Left renal cortex interstitium (tissue), 4 donors: ENCODE results near the gene OR2AE1. TPM values are rescaled to one million over a fixed set of nuclear protein-coding genes. Genes with fewer than 3 reads are reported as not detected.

Experiments used
- DNase-seq, 4 donors: peaks; one replicate each; pipeline ENCODE4 v3.0.0-alpha.2; 2013; ENCODE audit warnings: low read depth in 4 of 4, low spot score in 2 of 4, missing footprints in 1 of 4
- polyA plus RNA-seq, 4 donors: library from polyadenylated mRNA; unstranded; fragments of 120-200 nt; gene quantifications; one replicate each; pipeline ENCODE4 v1.2.1, GENCODE V29; 2013; ENCODE audit not compliant: insufficient read length in 4 of 4

Gene OR2AE1
- polyA plus RNA-seq, 4 donors, result 0.14 TPM; not detected in 3

GRCh38 chr7:99863847-99864440, 12.9 kb downstream of the OR2AE1 start:
- DNase-seq, result no peak

DNA sequence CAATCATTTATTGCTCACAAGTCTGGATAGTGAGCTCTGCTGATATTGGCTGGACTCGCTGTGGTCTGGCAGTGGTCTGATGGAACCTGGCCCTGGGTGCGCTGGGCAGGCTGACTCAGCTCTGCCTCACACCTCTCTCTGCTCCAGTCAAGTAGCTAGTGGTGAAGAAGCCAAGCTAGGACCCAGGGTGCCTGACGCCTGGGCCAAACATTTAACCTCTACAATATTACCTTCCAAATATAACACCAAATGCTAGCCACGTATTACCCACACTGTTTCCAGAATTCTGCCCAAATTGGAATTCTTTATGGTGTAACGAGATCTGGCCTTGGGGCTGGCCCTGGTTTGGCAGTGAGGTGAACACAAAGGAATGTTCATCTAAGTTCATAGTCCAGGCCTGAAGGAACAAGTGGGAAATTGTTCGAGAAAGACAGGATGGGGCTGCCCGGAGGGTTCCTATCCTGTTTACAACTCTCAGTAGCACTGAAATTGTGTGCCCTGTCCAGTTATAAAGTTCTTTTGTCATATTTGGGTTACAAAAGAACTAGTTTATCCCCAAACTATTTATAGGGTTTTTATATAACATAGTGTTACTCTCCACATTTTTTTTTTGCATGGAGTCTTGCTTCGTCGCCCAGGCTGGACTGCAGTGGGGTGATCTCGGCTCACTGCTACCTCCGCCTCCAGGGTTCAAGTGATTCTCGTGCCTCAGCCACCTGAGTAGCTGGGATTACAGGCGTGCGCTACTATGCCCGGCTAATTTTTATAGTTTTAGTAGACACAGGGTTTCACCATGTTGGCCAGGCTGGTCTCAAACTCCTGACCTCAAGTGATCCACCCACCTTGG, 16.3 kb downstream of the OR2AE1 start:
- no peak for DNase-seq

GRCh38 chr7:99855236-99855635, 21.6 kb downstream of the OR2AE1 start:
- no peak for DNase-seq

- DNase-seq, result no peak
Observed at GRCh38 chr7:99848420-99849216, 28.2 kb downstream of the OR2AE1 start.

DNA sequence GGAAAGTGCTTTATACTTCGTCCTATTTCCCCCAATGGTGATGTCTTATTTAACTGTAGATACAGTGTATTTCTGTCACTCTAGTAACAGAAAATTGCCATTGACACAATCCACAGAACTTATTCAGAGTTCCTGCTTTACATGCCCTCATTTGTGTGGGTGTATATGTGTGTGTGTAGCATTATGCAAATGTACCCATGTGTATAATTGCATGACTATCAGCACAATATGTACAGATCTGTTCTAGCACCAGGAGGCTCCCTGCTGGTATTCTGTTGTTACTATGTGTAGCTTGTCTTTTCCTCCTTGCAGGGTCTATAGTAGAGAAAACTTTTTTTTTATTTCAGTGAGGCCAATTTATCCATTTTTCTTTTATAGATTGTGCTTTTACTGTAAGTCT, 32.5 kb downstream of the OR2AE1 start:
- no peak for DNase-seq

GRCh38 chr7:99843808-99844207, 33.0 kb downstream of the OR2AE1 start:
- DNase-seq, result no peak

DNA sequence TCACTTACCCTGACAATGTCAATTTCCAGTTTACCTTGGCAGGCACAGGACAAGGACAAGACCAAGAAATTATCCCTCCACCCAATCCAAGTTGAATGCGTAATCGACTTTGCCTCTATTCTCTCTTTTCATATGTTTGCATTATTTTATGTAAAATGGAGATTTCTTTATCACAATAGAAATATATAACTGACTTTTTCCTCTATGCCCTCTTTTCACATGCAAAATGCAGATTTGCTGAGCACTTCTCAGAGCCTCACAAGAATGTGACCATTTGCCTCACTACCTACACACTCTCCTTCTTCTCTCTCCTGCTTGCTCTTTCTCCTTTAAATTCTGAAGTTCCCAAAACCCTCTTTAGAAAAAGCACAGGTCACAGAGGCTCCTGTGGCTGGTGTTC, 33.9 kb downstream of the OR2AE1 start:
- DNase-seq, result no peak

GRCh38 chr7:99840136-99840869, 36.5 kb downstream of the OR2AE1 start:
- DNase-seq, result no peak

DNA sequence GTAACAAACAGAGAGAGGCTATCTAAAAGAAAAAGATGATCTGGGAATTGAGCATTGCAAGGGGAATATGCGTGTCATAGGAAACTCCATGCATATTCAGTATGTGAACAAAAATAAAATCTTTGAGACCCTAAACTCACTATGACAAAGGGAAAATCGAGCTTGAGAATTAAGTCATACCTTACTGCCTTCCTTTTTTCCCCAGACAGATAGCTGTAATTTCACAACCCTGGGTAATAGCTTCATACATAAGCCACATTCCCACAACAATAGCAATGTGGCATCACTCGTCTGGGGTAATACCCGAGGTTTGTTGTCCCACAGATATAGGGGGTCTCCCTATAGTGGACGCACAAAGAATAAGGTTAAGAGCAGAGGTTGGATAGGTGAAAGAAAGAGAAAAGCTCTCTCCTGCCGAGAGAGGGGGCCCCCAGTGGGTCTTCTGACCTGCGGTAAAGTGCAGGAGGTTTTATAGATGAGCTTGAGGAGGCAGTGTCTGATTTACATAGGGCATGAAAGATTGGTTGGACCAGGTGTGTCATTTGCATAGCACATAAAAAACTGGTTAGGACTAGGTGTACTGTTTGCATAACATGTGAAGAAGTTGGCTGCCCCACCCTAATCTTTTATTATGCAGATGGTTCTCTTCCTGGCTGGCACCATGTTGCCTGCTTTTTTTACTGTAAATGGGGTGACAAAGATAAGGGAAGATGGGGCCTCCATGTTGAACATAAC, 37.4 kb downstream of the OR2AE1 start:
- DNase-seq, result no peak

DNA sequence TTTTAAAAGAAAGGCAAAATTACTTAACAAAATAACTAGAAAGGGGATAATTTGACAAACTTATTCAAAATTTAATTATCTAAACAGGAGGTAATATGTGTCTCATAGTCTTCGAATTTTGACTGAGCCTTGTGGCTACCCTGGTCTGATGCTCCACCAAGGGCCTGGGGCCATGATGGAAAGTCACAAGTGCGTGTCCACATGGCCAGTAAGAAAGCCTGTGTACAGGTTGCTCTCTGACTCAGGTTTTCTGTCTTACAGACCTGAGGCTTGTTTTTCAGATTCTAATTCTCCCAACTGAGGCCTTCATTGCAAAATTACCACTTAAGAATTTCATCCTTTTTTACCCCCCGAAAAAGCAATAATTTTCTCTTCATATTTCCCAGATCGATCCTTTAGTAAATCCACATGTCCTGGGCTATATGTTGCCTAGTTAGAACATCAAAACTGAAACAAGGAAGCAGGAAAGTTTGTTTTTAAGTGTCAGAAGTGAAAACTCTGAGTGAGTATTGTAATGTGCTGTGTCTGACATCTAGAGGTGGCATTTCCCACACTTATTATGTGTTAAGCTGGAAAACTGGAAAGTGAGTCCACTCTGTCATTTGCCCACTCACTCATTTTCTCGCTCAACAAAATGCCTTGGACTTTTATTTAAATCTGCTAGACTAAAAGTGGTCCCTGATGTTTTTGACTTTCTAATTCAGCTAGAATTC, 39.0 kb downstream of the OR2AE1 start:
- no peak for DNase-seq

DNA sequence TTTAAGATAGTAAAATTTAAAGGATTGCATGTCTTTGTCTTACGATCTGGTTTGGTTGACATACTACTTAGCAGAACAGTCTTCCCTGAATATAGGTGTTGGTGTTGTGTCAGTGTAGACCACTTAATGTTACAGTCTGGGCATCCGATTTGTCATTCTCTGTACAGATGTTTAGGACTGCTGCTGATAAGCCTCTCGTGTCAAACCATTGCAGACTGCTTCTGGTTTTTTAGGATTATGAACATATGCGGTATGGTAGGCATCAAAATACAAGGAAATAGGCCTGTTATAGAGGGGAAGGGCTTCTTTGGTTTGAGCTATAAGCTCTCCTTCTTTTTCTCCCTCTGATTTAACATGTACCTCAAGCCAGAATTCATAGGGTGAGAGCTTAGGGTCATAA, 41.6 kb downstream of the OR2AE1 start:
- no peak for DNase-seq

- DNase-seq, result no peak
Observed at GRCh38 chr7:99834382-99834781, 42.5 kb downstream of the OR2AE1 start.

- no peak for DNase-seq
Observed at GRCh38 chr7:99833289-99833877, 43.5 kb downstream of the OR2AE1 start.

- DNase-seq, result no peak
Observed at GRCh38 chr7:99831595-99831994, 45.2 kb downstream of the OR2AE1 start.

DNA sequence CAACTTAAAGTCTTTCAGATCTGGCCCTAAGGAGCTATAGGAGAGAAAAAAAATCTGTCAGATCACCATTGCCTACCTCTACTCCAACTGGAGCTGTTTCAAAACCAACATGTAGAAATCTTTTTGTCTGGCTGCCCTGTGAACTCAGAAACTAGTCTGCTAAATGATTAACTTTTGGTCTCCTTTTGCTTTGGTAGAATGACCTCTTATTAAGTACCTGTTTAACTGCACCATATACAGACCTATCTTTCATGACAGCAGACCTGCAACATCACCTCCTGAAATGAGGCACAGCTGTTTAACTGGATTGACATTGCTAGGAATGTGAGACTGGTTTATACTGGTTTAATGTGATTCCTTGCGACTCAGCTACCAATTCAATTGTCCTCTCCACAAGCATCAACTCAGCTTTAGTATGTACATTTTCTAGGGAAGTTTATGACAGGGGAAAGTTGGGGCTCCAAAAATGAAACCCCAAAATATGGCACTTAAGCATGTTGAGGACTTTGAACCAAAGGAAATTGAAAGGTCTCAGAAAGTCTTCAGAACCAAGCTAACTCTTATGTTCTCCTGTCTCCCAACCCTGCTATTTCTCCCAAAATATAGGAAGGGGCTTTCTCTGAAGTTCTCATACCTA, 47.2 kb downstream of the OR2AE1 start:
- DNase-seq, result peak in 1 of 4 donors; percentile 13

DNA sequence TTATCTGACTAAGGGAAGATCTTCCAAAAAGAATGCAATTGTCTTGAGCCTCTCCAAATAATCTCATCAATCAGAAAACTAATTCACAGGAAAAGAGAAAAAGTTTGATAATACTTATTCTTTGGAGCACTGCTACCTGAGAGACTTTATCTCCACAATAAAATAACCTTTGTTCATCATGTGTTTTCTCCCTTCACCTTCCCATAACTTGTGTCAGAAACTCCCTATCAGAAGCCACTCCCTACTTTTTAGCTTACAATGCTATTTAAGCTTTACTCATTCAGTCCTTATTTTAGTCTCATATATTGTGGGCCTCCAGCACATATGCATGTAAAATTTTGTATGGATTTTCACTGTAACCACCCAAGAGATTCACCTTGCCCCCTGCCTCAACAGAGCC, 48.0 kb downstream of the OR2AE1 start:
- no peak for DNase-seq

DNA sequence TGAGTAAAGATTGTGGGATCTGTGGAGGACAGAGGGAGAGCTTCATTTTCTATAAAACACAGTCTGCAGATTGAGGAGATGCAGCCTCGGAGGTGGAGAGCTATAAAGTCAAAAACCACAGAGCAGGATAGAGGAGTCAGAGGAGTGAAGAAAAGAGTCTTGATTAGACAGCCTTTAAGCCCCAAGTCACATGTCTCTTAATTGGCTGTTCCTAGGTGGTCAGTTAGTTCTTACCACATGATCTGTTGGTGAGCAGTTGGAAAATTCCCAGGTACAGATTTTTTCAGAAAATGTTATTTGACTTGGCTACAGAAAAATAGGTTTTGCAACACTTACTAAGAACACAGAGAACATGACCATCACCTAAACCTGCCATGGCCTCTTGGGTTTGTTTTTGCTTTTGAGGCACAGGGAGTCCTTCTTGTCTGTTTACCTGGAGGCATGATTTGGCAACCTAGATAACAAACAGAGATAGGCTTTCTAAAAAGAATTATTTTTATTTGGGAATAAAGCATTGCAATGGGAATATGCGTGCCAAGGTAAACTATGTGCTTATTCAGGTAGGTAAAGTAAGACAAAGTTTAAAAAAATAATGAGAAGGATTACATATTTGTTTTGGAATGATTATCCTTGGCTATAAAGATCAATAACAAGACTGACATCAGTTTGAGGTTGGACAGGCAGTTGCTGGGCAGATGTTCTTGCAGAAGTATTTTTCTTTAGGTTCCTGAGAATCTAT, 49.6 kb downstream of the OR2AE1 start:
- no peak for DNase-seq
